Lower leg skin (tissue), 3 donors: ENCODE data around the gene SMIM1.

Experiments used
- POLR2A ChIP-seq, 2 donors: fragments of 450-650 bp; IDR thresholded peaks; one replicate each; pipeline ENCODE4 v1.6.1; 2016 to 2017; ENCODE audit warnings: antibody characterized with exemption in 2 of 2, mild to moderate bottlenecking in 1 of 2, moderate library complexity in 1 of 2
- TF ChIP-seq, protein P1 (sequence below), 3 donors: fragments of 450-650 bp; IDR thresholded peaks; one replicate each; pipeline ENCODE4 v1.5.1; 2016; ENCODE audit warnings: antibody characterized with exemption in 3 of 3, mild to moderate bottlenecking in 3 of 3, moderate library complexity in 2 of 3

DNA sequence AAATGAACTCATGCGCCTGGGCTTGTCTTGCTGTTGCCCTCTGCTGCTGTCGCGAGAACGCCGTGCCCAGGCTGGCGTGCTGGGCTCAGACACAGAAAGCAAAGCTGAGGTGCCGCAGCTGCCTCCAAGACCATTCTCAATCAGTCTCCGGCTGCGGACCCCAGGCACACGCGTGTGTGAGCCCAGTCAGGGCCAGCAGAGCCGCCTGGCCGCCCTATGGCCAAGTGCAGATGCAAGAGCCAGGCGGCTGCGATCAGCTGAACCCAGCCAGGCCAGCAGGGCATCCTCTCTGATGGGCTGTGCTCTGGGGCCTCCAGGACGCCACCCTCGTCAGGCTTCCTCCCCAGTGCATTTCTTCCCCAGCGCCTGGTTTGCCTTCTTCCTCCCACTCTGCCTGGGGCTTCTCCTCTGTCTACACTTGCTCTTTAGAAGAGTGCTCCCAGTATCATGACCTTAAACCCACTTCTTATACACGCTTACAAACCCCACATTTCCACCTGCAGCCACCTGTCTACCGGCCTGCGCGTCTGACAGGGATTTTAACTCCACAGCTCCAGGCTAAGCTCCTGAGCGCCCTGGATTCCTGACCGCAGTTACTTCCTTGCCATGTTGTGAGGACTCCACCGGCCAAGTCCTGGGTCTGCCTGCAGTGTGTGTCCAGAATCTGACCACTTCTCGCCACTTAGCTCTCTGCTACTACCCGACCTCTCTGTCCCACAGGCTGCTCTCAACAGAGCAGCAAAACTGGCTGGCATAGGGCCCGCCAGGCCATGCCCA is 45.5 kb downstream of the SMIM1 start:
- TF ChIP-seq, protein P1, sequence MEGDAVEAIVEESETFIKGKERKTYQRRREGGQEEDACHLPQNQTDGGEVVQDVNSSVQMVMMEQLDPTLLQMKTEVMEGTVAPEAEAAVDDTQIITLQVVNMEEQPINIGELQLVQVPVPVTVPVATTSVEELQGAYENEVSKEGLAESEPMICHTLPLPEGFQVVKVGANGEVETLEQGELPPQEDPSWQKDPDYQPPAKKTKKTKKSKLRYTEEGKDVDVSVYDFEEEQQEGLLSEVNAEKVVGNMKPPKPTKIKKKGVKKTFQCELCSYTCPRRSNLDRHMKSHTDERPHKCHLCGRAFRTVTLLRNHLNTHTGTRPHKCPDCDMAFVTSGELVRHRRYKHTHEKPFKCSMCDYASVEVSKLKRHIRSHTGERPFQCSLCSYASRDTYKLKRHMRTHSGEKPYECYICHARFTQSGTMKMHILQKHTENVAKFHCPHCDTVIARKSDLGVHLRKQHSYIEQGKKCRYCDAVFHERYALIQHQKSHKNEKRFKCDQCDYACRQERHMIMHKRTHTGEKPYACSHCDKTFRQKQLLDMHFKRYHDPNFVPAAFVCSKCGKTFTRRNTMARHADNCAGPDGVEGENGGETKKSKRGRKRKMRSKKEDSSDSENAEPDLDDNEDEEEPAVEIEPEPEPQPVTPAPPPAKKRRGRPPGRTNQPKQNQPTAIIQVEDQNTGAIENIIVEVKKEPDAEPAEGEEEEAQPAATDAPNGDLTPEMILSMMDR (IDR thresholded peaks at IDR 0.05): no peak
- no peak for TF ChIP-seq POLR2A (IDR thresholded peaks at IDR 0.05)
